Endothelial cell of umbilical vein (primary cell): Measurements from ENCODE around the gene RFXANK. TPM values are rescaled to one million over a fixed set of nuclear protein-coding genes. Genes with fewer than 3 reads are reported as not detected.
A peak's percentile ranks its signal among the peaks of the same experiment; 100 is the strongest.

Experiments used
- BruUV-seq: library from RNA; stranded (reverse); fragments of 400-500 nt; replicated peaks from 2 replicates; lab custom pipeline; 2021; lab: Mats Ljungman, UMichigan
- CTCF ChIA-PET: fragments of 300-600, 350-600 bp; sonication (Branson Sonifier 250); formaldehyde crosslinking; loops from one replicate; lab custom pipeline; 2021; ENCODE audit warnings: antibody characterized with exemption, inconsistent platforms; lab: Charles Lee
- POLR2A ChIA-PET: fragments of 300-600, 350-600 bp; sonication (Branson Sonifier 250); formaldehyde crosslinking; loops from one replicate; lab custom pipeline; 2021; ENCODE audit warnings: antibody characterized with exemption, inconsistent platforms; lab: Charles Lee
- DNase-seq: peaks from one replicate; pipeline ENCODE4 v3.0.0-alpha.2; 2011; ENCODE audit warnings: low read depth, low spot score
- FAIRE-seq: peaks from 2 replicates; lab custom pipeline; 2011; peaks lifted over from hg19 to GRCh38; lab: Jason Lieb, UNC
- H2AFZ ChIP-seq: 2 replicates; pipeline ENCODE4 v1.6.0; 2012; ENCODE audit warnings: low read depth, low read length, control low read depth, inconsistent platforms
- H3K27ac ChIP-seq: 2 replicates; pipeline ENCODE4 v1.5.1; 2011; ENCODE audit warnings: low read depth, mild to moderate bottlenecking, control low read depth, low read length, moderate library complexity; ENCODE audit not compliant: insufficient read depth
- H3K27me3 ChIP-seq, 2 experiments: 2 replicates each; pipeline versions ENCODE4 v1.6.0 to v1.6.1; 2011; ENCODE audit warnings: low read length in 2 of 2, mixed read lengths in 1 of 2; ENCODE audit not compliant: control insufficient read depth in 2 of 2, insufficient read depth in 2 of 2
- H3K36me3 ChIP-seq, 2 experiments: 2 replicates in 1 of 2; 3 replicates in 1 of 2; pipeline ENCODE4 v1.5.1; 2011; ENCODE audit warnings: low read length in 2 of 2, mild to moderate bottlenecking in 1 of 2, moderate library complexity in 1 of 2; ENCODE audit not compliant: control insufficient read depth in 2 of 2, insufficient read depth in 2 of 2; ENCODE audit errors: extremely low read depth in 1 of 2
- H3K4me1 ChIP-seq: 3 replicates; pipeline ENCODE4 v1.5.1; 2011; ENCODE audit warnings: mild to moderate bottlenecking, low read length; ENCODE audit not compliant: control insufficient read depth, insufficient read depth; ENCODE audit errors: extremely low read depth
- H3K4me2 ChIP-seq: 2 replicates; pipeline ENCODE4 v1.6.1; 2011; ENCODE audit warnings: low read length, control low read depth, mixed read lengths; ENCODE audit not compliant: insufficient read depth
- H3K4me3 ChIP-seq, 3 experiments: fragments of 200-600 bp in 1 of 3; sonication (generic), shearing (Covaris generic) in 1 of 3; replicated peaks in 1 of 3; 2 replicates each; pipeline ENCODE4 v1.5.1; 2011 to 2016; ENCODE audit warnings: control low read depth in 3 of 3, low read length in 3 of 3, mild to moderate bottlenecking in 2 of 3, inconsistent platforms in 1 of 3, low read depth in 1 of 3, moderate library complexity in 1 of 3; ENCODE audit not compliant: insufficient read depth in 1 of 3
- H3K79me2 ChIP-seq: 2 replicates; pipeline ENCODE4 v1.6.0; 2012; ENCODE audit warnings: low read length, inconsistent platforms; ENCODE audit not compliant: control insufficient read depth, insufficient read depth
- H3K9ac ChIP-seq: replicated peaks from 2 replicates; pipeline ENCODE3; 2011; ENCODE audit warnings: low read length, control low read depth; ENCODE audit not compliant: insufficient read depth; ENCODE audit errors: extremely low read depth
- H3K9me1 ChIP-seq: replicated peaks from 3 replicates; pipeline ENCODE4 v1.6.0; 2011; ENCODE audit warnings: mild to moderate bottlenecking, low read length; ENCODE audit not compliant: control insufficient read depth, insufficient read depth; ENCODE audit errors: extremely low read depth
- H3K9me3 ChIP-seq: replicated peaks from 2 replicates; pipeline ENCODE4 v1.5.1; 2012; ENCODE audit warnings: low read length, inconsistent platforms; ENCODE audit not compliant: control insufficient read depth, insufficient read depth
- H4K20me1 ChIP-seq: replicated peaks from 2 replicates; pipeline ENCODE3; 2011; ENCODE audit warnings: mild to moderate bottlenecking, low read length; ENCODE audit not compliant: control insufficient read depth, insufficient read depth; ENCODE audit errors: extremely low read depth
- EZH2 ChIP-seq: IDR thresholded peaks from 2 replicates; pipeline ENCODE4 v1.6.1; 2012; ENCODE audit warnings: borderline replicate concordance, low read depth, mild to moderate bottlenecking, moderate library complexity, low read length, inconsistent platforms; ENCODE audit not compliant: severe bottlenecking
- FOS ChIP-seq: IDR thresholded peaks from 2 replicates; pipeline ENCODE4 v1.6.1; 2011; ENCODE audit warnings: mild to moderate bottlenecking, low read length, moderate library complexity, borderline replicate concordance; ENCODE audit not compliant: insufficient read depth
- GATA2 ChIP-seq: IDR thresholded peaks from 2 replicates; pipeline ENCODE4 v1.7.0; 2011; ENCODE audit warnings: low read depth, mild to moderate bottlenecking, moderate library complexity, mixed read lengths, low read length; ENCODE audit not compliant: insufficient read length, insufficient read depth
- JUN ChIP-seq: IDR thresholded peaks from 2 replicates; pipeline ENCODE4 v1.6.1; 2011; ENCODE audit warnings: borderline replicate concordance, low read depth; ENCODE audit not compliant: insufficient read length, insufficient read depth
- MYC ChIP-seq: IDR thresholded peaks from one replicate; pipeline ENCODE4 v1.6.1; 2011; ENCODE audit warnings: mild to moderate bottlenecking, low read depth, low read length
- POLR2A ChIP-seq: IDR thresholded peaks from 2 replicates; pipeline ENCODE4 v1.6.1; 2012; ENCODE audit warnings: low read depth, mild to moderate bottlenecking, control low read depth, low read length
- POLR2AphosphoS5 ChIP-seq: IDR thresholded peaks from 2 replicates; pipeline ENCODE4 v1.6.1; 2012; ENCODE audit warnings: low read depth, mild to moderate bottlenecking, control low read depth, low read length, moderate library complexity; ENCODE audit not compliant: insufficient read depth
- dilution Hi-C: fragments of 300-500 bp; cut with MboI; formaldehyde crosslinking; loops from one replicate; pipeline ENCODE4 v1.15.0; 2019; ENCODE audit warnings: low sequenced_read_pairs; ENCODE audit not compliant: extremely low pct_ligation_motif_present
- intact Hi-C: fragments of 100-400 bp; cut with micrococcal nuclease; formaldehyde crosslinking; loops from one replicate; pipeline ENCODE4 v1.10.0; 2022
- polyA plus RNA-seq, 4 experiments: library from polyadenylated mRNA; depleted of rRNA in 3 of 4; stranded (reverse) in 3 of 4; unstranded in 1 of 4; fragments of >200 nt; gene quantifications; 2 replicates each; pipeline versions ENCODE4 v1.2.1 to v1.2.3, GENCODE V29; 2011 to 2012; ENCODE audit warnings: missing spikeins in 1 of 4
- total RNA-seq: library from RNA; stranded (reverse); gene quantifications from 2 replicates; pipeline ENCODE4 v1.2.3, GENCODE V29; 2021
- TF ChIP-seq, protein P1 (sequence below): IDR thresholded peaks from 2 replicates; pipeline ENCODE4 v1.6.1; 2011; ENCODE audit not compliant: insufficient read depth, insufficient read length
- TF ChIP-seq, protein P2 (sequence below), 2 donors: IDR thresholded peaks; 1 replicate in 1 of 2; 2 replicates in 1 of 2; pipeline ENCODE4 v1.5.1; 2011; ENCODE audit warnings: low read length in 2 of 2, mild to moderate bottlenecking in 2 of 2, moderate library complexity in 2 of 2, control low read depth in 1 of 2, inconsistent platforms in 1 of 2, low read depth in 1 of 2; ENCODE audit not compliant: insufficient read depth in 1 of 2; ENCODE audit errors: extremely low read depth in 1 of 2

Gene RFXANK
- total and polyA plus RNA-seq, 2 donors (not counting 3 experiments of a cell fraction or from before 2014, with no cell fraction given): 105 to 124 TPM

DNA sequence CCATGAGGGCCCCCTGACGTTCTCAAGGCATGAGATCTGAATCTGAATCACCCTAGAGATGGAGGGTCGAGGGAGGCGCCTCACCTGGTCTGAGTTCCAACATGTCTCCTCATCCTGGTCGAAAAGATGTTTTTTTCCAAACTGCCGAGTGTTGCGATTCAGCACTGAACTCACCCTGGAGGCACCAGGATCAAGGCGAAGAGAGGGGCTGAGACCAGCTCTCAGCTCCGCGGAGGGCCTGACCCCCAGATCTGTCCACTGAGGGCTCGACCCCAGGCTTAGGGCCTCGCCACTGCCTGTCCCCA lies 10.6 kb downstream of the RFXANK start:
- Histone ChIP-seq H2AFZ (peak overlapping the region; percentile 41), H3K9me1 (no peaks in the 10 kb centered on the region), H3K36me3 (peaks cover 9 to 18% of the 10 kb centered on the region in 2 experiments), H3K4me3 (peak overlapping the region; percentile 33 to 59 (median 45)), H3K9me3 (no peaks in the 10 kb centered on the region), H3K27ac (peak overlapping the region; percentile 19), H3K79me2 (peaks cover 12% of the 10 kb centered on the region), H3K4me2 (peak overlapping the region; percentile 80), H3K27me3 (no peaks in the 10 kb centered on the region), H4K20me1 (no peaks in the 10 kb centered on the region), H3K9ac (peak overlapping the region; percentile 43), H3K4me1 (peaks cover 6% of the 10 kb centered on the region)
- TF ChIP-seq GATA2 (no peak), POLR2AphosphoS5 (no peak), EZH2 (no peak)
- TF ChIP-seq, protein P1, sequence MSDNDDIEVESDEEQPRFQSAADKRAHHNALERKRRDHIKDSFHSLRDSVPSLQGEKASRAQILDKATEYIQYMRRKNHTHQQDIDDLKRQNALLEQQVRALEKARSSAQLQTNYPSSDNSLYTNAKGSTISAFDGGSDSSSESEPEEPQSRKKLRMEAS: no peak
- intact Hi-C loops (loop anchor here (1.0 kb wide), 1 partner anchor 10 kb away; the partner anchor contains the start of genes BORCS8 and RFXANK), dilution Hi-C loops (no loop called here)
- FAIRE-seq (no peak), DNase-seq (no peak)
- ChIA-PET CTCF (interaction anchor here (0.6 to 2.0 kb wide), 3 partner anchors 10 to 284 kb away, joined by 3 to 13 read pairs (median 7); partner anchors contain the start of genes BORCS8 and RFXANK), POLR2A (no interaction called here)
- no TSS peak for BruUV-seq

DNA sequence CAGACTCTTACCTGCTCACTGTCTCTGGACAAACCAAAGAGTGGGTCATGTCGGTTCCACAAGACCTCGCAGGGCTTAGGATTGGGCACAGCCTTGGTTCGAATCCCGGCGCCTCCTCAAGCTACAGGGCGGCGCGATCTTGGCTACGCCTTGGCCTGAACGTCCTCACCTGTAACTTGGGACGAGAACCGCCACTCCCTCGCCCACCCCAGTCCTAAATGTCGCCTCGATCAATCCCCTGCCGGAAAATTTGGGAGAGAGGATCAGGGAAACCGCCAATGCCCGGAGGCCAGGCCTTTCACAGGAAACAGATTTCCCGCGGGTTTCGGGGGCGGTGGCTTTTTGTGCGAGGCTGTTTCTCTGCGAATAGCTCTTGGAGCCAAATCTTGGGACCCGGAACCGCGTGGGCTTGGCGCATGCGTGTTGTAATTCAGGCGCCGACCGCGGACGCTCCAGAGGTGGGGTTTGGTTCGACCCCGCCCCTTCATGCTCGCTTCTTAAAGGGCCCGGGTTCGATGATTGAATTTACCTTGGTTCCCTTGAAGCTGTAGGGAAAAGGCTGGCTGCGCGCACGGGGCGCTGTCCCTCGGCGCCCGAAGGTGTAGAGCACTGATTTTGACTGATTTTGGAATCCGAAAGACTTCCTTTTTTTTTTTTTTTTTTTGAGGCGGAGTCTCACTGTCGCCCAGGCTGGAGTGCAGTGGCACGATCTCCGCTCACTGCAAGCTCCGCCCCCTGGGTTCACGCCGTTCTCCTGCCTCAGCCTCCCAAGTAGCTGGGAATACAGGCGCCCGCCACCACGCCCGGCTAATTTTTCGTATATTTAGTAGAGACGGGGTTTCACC lies 11.2 kb downstream of the RFXANK start, which contains the start of gene NR2C2AP:
Gene NR2C2AP (minus strand): TSS at position 403 of the 845 bp plus-strand sequence. CDS start 354 bp downstream, at position 49.
- dilution Hi-C loops: no loop called here
- peak within 1 kb of the TSS; percentile 33 to 59 (median 45) for H3K4me3 ChIP-seq
- BruUV-seq: TSS peak; percentile 78
- no peaks in the 10 kb centered on the region for H3K27me3 ChIP-seq
- peak within 1 kb of the TSS; percentile 46 for H2AFZ ChIP-seq
- FAIRE-seq: peak; percentile 98
- H3K27ac ChIP-seq: peak within 1 kb of the TSS; percentile 19
- intact Hi-C loops: loop anchor here (1.0 kb wide), 1 partner anchor 11 kb away; the partner anchor contains the start of genes BORCS8 and RFXANK
- DNase-seq: peak; percentile 91
- no peaks in the 10 kb centered on the region for H3K9me1 ChIP-seq
- H3K4me1 ChIP-seq: peaks cover 6% of the 10 kb centered on the region
- CTCF ChIA-PET: interaction anchor here (0.6 to 2.0 kb wide), 6 partner anchors 8 to 284 kb away, joined by 3 to 13 read pairs (median 4); partner anchors contain the start of genes BORCS8 and RFXANK
- no peaks in the 10 kb centered on the region for H3K9me3 ChIP-seq
- H3K9ac ChIP-seq: peak within 1 kb of the TSS; percentile 43
- H3K36me3 ChIP-seq: peaks cover 7 to 13% of the 10 kb centered on the region in 2 experiments
- peak within 1 kb of the TSS; percentile 80 for H3K4me2 ChIP-seq
- POLR2A ChIA-PET: no interaction called here
- no peak for TF ChIP-seq EZH2
- TF ChIP-seq GATA2: no peak
- peak; percentile 5 for TF ChIP-seq MYC
- TF ChIP-seq, protein P2, sequence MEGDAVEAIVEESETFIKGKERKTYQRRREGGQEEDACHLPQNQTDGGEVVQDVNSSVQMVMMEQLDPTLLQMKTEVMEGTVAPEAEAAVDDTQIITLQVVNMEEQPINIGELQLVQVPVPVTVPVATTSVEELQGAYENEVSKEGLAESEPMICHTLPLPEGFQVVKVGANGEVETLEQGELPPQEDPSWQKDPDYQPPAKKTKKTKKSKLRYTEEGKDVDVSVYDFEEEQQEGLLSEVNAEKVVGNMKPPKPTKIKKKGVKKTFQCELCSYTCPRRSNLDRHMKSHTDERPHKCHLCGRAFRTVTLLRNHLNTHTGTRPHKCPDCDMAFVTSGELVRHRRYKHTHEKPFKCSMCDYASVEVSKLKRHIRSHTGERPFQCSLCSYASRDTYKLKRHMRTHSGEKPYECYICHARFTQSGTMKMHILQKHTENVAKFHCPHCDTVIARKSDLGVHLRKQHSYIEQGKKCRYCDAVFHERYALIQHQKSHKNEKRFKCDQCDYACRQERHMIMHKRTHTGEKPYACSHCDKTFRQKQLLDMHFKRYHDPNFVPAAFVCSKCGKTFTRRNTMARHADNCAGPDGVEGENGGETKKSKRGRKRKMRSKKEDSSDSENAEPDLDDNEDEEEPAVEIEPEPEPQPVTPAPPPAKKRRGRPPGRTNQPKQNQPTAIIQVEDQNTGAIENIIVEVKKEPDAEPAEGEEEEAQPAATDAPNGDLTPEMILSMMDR (IDR thresholded peaks at IDR 0.05; ENCODE audit: extremely low read depth in 1 of 2, insufficient read depth in 1 of 2, low read depth in 1 of 2, low read length in 2 of 2): no peak
- TF ChIP-seq FOS: no peak
- TF ChIP-seq, protein P1: peak; percentile 34
- TF ChIP-seq POLR2AphosphoS5: peak; percentile 76
- TF ChIP-seq POLR2A: peak; percentile 70
- no peak for TF ChIP-seq JUN
- peaks cover 12% of the 10 kb centered on the region for H3K79me2 ChIP-seq
- H4K20me1 ChIP-seq: no peaks in the 10 kb centered on the region
